Skeletal muscle satellite cell (primary cell): Measurements from ENCODE around the gene GTF2H3.

Experiments
- H3K27me3 ChIP-seq: 2 replicates; pipeline ENCODE4 v1.7.0; 2013; ENCODE audit warnings: low read length; ENCODE audit not compliant: control insufficient read depth, insufficient read depth
- H3K36me3 ChIP-seq: 2 replicates; pipeline ENCODE4 v1.7.0; 2013; ENCODE audit warnings: mild to moderate bottlenecking, control low read depth, low read length; ENCODE audit not compliant: insufficient read depth
- H3K4me1 ChIP-seq: 2 replicates; pipeline ENCODE4 v1.7.0; 2013; ENCODE audit warnings: low read length; ENCODE audit not compliant: control insufficient read depth, insufficient read depth
- H3K4me2 ChIP-seq: 2 replicates; pipeline ENCODE4 v1.7.0; 2013; ENCODE audit warnings: mild to moderate bottlenecking, low read length
- H3K4me3 ChIP-seq: 2 replicates; pipeline ENCODE4 v1.7.0; 2013; ENCODE audit warnings: low read length
- H3K9ac ChIP-seq: 2 replicates; pipeline ENCODE4 v1.7.0; 2013; ENCODE audit warnings: mild to moderate bottlenecking, low read depth, low read length, moderate library complexity
- H3K9me3 ChIP-seq: replicated peaks from 2 replicates; pipeline ENCODE4 v1.7.0; 2013; ENCODE audit warnings: mild to moderate bottlenecking, control low read depth, low read length
- small RNA-seq: library from RNA; depleted of rRNA; stranded (forward); fragments of <200 nt; gene quantifications from one replicate; pipeline ENCODE3, GENCODE V24; 2012

The GTF2H3 gene

GRCh38 chr12:123678981-123679380 is 45.4 kb downstream of the GTF2H3 start:
- Histone ChIP-seq H3K9me3 (no peaks in the 10 kb centered on the region), H3K4me3 (no peak overlapping the region), H3K36me3 (peaks cover under 1% of the 10 kb centered on the region), H3K4me2 (no peak overlapping the region), H3K4me1 (no peaks in the 10 kb centered on the region), H3K27me3 (no peaks in the 10 kb centered on the region), H3K9ac (no peak overlapping the region)

GRCh38 chr12:123681605-123682004 is 48.0 kb downstream of the GTF2H3 start:
- no peaks in the 10 kb centered on the region for H3K27me3 ChIP-seq
- H3K4me2 ChIP-seq = no peak overlapping the region
- no peaks in the 10 kb centered on the region for H3K4me1 ChIP-seq
- no peak overlapping the region for H3K4me3 ChIP-seq
- H3K9me3 ChIP-seq = no peaks in the 10 kb centered on the region
- no peaks in the 10 kb centered on the region for H3K36me3 ChIP-seq
- no peak overlapping the region for H3K9ac ChIP-seq

GRCh38 chr12:123683964-123684363 is 50.3 kb downstream of the GTF2H3 start:
- H3K27me3 ChIP-seq = no peaks in the 10 kb centered on the region
- no peak overlapping the region for H3K4me3 ChIP-seq
- H3K4me1 ChIP-seq = no peaks in the 10 kb centered on the region
- no peaks in the 10 kb centered on the region for H3K36me3 ChIP-seq
- no peak overlapping the region for H3K9ac ChIP-seq
- H3K4me2 ChIP-seq = no peak overlapping the region
- no peaks in the 10 kb centered on the region for H3K9me3 ChIP-seq

DNA sequence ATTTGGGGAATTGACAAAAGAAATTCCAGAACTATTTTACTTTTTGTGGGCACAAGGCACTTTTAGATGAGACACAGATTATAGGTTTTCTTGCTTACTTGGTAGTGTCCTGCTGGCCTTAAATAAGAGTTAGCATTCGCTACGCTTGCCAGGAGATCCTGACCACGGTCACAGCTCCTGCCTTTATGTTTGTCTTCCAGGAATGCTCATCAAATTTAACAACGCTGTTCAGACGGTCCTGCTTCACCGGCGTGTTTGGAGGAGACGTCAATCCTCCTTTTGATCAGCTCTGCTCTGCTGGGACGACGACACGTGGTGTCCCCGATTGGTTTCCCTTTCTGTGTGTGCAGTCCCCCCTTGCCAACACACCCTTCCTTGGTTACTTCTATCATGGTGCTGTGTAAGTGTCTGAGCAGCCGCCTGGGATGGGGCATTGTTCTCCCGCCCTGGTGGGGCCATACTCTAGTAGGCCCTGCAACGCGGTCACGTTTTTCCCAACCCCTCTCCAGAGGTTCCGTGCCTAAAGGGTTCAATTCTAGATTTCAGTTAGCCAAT is 53.1 kb downstream of the GTF2H3 start:
- Histone ChIP-seq H3K9me3 (no peaks in the 10 kb centered on the region), H3K4me2 (no peak overlapping the region), H3K27me3 (no peaks in the 10 kb centered on the region), H3K36me3 (no peaks in the 10 kb centered on the region), H3K9ac (no peak overlapping the region), H3K4me3 (no peak overlapping the region), H3K4me1 (no peaks in the 10 kb centered on the region)

GRCh38 chr12:123690191-123690840 is 56.7 kb downstream of the GTF2H3 start:
- Histone ChIP-seq H3K9ac (no peak overlapping the region), H3K4me2 (no peak overlapping the region), H3K4me3 (no peak overlapping the region), H3K4me1 (no peaks in the 10 kb centered on the region), H3K9me3 (no peaks in the 10 kb centered on the region), H3K27me3 (no peaks in the 10 kb centered on the region), H3K36me3 (peaks cover 4% of the 10 kb centered on the region)

DNA sequence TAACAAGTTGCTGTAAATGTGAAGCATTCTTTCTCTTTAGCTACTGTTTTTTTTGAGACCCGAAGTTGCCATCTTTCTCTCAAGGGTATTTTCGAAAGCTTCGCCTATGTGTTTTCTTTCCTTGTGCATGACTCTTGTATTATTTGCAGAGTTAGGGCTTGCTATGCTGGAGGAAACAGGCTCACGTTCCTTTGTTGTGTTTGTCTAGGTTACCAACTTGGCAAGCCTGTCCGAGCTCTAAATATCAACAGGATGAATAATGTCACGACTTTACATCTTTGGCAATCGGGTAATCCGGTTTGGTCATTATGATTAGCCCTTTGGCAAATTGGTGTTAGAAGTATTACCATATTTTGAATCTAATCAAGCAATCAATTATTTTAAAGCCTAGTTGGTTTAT is 62.6 kb downstream of the GTF2H3 start:
- Histone ChIP-seq H3K9me3 (no peaks in the 10 kb centered on the region), H3K9ac (no peak overlapping the region), H3K4me2 (no peak overlapping the region), H3K27me3 (no peaks in the 10 kb centered on the region), H3K4me3 (no peak overlapping the region), H3K4me1 (no peaks in the 10 kb centered on the region), H3K36me3 (peaks cover 19% of the 10 kb centered on the region)

- no peak overlapping the region for H3K4me2 ChIP-seq
Observed at GRCh38 chr12:123696646-123697045, 63.0 kb downstream of the GTF2H3 start.

GRCh38 chr12:123705935-123706334 is 72.3 kb downstream of the GTF2H3 start:
- H3K4me1 ChIP-seq = no peaks in the 10 kb centered on the region
- no peak overlapping the region for H3K4me3 ChIP-seq
- H3K36me3 ChIP-seq = peaks cover 9% of the 10 kb centered on the region
- H3K9me3 ChIP-seq = no peaks in the 10 kb centered on the region
- no peaks in the 10 kb centered on the region for H3K27me3 ChIP-seq
- no peak overlapping the region for H3K4me2 ChIP-seq
- no peak overlapping the region for H3K9ac ChIP-seq

More at GRCh38 chr12:123696646-123697045, 63.0 kb downstream of the GTF2H3 start:
- H3K4me1 ChIP-seq = no peaks in the 10 kb centered on the region
- no peak overlapping the region for H3K4me3 ChIP-seq
- H3K9me3 ChIP-seq = no peaks in the 10 kb centered on the region
- no peaks in the 10 kb centered on the region for H3K27me3 ChIP-seq
- H3K9ac ChIP-seq = no peak overlapping the region
- H3K36me3 ChIP-seq = peaks cover 20% of the 10 kb centered on the region

DNA sequence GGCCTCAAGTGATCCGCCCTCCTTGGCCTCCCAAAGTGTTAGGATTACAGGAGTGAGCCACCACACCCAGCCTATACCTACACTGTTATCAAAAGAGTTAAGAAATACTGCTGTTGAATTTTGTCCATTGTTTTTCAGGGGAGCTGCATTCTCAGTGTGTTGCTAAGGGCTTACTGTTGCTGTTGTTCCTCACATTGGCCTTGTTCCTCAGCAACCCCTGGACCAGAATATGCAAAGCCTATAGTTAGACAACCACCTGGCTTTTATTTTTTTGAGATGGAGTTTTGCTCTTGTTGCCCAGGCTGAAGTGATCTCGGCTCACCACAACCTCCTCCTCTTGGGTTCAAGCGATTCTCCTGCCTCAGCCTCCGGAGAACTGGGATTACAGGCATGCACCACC is 73.8 kb downstream of the GTF2H3 start:
- Histone ChIP-seq H3K4me2 (no peak overlapping the region), H3K27me3 (no peaks in the 10 kb centered on the region), H3K4me3 (no peak overlapping the region), H3K4me1 (peaks cover 8% of the 10 kb centered on the region), H3K9ac (no peak overlapping the region), H3K36me3 (peaks cover 6% of the 10 kb centered on the region), H3K9me3 (no peaks in the 10 kb centered on the region)

Small RNA genes within 50 kb of the gene (small RNA-seq; reads per million reads assigned to genes)
- 21.9 reads per million, percentile 94 among the genes with 10 or more reads in this experiment for gene SNORA9B
